ENCODE data around the gene PGPEP1.
A peak's percentile ranks its signal among the peaks of the same experiment; 100 is the strongest.
"Not testable (repeated sequence)": the region's sequence is repeated elsewhere in the genome, so short reads cannot be mapped to it uniquely, and the experiment has no call there.

The PGPEP1 gene

DNA sequence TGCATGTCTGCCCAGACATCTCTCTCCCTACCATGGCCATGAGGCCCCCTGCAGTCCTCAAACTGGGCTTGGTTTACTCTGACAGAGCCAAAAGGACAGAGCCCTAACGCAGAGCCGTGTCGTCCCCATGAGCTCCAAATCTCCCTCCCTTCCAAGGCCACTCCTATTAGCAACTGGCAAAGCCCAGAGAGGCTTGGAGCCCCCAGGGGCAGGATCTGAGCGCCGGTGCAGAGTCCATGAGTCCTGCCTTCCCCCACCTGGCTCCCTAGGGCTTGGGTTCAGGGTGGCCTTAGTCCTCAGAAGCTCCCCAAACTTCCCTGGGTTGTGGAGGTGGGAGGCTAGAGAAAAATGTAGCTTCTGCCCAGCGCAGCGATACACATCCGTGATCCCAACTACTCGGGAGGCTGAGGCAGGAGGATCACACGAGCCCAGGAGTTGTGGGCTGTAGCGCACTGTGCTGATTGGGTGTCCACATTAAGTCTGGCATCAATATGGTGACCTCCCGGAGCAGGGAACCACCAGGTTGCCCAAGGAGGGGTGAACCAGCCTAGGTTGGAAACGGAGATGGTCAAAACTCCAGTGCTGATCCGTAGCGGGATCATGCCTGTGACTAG, 7.4 kb upstream of the PGPEP1 start:
- DNase-seq, result no peak

DNA sequence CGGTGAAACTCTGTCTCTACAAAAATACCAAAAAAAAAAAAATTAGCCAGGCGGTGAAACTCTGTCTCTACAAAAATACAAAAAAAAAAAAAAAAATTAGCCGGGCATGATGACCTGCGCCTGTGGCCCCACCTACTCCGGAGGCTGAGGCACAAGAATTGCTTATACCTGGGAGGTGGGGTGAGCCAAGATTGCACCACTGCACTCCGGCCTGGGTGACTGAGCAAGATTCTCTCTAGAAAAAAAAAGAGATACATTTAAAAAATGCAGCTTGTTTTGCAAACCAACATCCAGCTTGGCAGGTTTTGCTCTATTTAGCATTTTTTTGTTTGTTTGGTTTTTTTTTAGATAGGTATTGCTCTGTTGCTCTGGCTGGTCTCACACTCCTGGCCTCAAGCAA, 6.7 kb upstream of the PGPEP1 start:
- DNase-seq, result no peak

DNA sequence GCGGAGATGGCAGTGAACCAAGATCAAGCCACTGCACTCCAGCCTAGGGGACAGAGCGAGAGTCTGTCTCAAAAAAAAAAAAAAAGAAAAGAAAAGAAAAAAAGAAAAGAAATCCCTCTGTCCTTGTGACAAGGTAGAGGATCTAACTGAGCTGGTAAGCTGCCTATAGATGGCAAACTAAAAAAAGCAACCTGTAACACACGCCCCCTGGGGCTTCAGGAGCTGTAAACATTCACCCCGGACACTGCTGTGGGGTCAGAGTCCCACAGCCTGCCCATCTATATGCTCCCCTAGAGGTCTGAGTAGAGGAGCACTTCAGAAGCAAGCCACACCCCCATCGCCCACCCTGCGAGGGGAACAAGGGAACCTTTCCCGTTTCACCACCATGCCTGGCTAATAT, 4.3 kb upstream of the PGPEP1 start:
- DNase-seq, result no peak

DNA sequence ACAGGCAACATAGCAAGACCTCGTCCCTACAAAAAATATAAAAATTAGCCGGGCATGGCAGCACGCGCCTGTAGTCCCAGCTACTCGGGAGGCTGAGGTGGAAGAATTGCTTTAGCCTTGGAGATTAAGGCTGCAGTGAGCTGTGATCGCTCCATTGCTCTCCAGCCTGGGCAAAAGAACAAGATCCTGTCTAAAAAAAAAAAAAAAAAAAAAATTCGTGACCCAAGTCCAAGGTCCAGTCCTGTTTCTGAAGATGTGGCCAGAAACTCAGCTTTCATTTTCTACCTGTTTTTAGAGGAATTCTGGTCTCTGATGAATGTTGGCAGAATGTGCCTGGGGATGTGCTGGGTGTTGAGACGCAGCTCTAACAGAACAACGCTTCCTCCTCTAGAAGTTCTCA, 1.9 kb upstream of the PGPEP1 start:
- DNase-seq, result no peak

DNA sequence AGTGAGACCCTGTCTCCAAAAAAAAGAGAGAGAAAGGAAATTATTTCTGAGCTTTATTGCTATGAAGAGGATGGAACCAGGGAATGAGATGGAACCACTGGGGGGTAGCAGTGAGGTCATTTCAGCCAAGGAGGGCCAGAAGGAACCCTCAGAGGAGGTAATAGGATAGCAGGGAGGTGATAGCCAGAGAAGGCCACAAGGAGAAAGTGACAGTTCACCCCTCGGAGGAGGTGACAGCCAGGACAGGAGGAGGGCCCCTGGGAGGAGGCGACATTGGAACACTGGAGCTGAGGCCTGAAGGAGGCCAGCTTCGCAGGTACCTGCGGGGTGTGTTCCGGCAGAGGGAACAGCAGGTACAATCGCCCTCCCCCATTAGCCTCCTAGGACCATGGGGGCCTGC, 675 bp upstream of the PGPEP1 start:
- DNase-seq, result no peak

DNA sequence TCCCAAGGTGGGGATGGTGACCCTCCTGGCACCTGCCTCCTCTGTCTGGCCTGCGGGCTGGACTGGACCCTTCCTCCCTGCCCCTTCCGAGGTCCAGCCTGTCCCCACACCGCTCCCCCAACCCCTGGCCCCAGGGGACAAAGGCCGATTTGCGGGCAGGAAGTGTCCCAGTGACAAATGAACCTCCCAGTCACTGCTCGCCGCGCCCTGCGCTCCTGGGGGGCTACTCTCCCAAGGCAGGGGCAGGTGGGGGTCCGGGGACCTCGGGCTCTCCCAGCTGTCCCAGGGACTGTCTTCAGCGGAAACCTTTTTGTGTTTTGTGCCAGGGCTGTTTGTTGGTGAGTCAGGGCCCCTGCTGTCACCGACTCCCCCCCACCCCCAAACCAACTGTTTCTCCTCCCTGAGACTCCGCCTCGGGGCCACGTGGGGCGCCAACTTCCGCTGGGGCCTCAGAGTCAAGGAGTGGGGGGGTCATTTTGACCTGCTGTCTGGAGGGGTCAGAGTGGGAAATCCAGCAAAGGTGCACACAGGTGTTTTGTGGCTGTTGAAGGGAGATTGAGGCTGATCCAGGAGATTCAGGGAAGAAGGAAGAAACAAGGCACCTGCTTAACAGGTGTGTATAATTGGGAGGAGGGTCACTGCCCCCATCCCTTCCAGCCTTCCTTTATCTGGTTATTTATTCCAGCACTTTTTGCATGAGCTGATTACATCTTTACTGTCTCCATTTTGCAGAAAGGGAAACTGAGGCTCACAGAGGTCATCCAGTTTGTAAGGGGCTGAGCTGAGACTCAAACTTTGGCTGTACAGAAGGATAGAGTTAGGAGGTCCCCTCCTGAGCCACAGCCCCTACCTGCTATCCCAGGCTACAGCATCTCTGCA, 831 bp downstream of the PGPEP1 start:
- DNase-seq, result peak in 12 of 14 donors; percentile 6 to 74 (median 41)

DNA sequence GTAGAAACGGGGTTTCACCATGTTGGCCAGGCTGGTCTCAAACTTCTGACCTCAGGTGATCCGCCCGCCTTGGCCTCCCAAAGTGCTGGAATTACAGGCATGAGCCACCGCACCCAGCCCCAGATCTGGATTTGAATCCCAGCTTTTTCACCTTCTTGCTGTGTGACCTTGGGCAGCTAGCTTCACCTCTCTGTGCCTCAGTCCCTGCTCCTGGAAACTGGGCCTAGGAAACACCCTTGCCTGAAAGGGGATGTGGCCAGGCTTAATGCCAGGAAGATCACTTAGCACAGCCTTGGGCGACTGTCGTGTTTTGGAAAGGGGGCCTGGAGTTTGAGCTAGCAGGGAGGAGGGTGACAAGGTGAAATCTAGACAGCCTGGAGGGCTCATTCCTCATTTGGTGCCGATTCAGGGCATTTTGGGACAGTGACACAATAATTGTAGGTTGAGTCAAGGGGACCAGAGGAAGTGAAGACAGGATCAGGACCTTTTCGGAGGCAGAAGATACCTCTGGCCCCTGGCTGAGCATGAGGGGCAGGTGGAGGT, 1.8 kb downstream of the PGPEP1 start:
- DNase-seq, result no peak

DNA sequence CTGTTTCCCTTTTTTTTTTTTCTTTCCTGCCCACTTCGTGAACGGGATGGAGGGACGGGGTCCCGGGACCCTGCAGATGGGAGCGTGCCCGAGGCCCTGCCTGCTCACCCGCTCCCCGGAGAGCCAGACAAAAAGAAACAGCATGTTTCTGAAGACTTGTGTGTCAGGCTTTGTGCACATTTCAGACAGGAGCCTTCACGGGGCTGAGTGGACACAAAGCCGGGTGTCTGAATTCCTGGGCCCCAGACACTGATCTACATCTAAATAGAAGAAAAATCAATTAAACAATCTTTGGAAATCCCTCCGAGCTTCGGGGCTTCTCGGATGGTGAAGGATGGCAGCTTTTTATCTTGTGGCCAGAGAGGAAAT, 4.2 kb downstream of the PGPEP1 start:
- peak in 2 of 14 donors; percentile 4 to 10 for DNase-seq

DNA sequence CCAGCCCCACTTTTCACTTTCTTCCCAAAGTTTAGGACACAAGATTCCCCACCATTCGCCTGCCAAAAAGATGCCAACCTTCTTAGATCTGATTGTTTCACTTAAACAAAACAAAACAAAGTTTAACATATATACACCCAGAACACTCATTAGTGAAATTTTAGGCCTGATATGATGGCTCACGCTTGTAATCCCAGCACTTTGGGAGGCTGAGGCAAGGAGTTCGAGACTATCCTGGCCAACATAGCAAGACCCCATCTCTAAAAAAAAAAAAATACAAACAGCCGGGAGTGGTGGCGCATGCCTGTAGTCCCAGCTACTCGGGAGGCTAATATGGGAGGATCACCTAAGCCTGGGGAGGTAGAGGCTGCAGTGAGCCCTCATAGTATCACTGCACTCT, 4.9 kb downstream of the PGPEP1 start:
- DNase-seq, result no peak

DNA sequence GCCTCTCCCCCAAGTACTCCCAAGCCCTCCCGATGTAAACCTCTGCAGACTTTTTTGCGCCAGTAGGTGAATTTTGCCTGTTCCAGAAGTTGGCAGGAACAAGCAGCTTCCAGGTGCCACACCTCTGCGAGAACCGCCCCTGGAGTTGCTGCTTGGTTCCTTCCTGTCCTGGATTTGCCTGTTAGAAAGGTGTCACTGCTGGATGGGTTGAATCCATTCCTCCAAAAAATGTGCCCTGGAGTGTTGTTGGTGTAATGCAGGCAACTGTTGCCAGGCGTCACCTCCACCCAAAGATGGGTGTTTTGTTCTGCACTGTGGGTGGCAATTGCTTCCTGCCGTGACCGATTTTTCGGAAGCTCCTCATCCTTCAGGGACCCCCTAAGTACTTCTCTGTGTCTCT, 5.7 kb downstream of the PGPEP1 start:
- DNase-seq, result no peak

DNA sequence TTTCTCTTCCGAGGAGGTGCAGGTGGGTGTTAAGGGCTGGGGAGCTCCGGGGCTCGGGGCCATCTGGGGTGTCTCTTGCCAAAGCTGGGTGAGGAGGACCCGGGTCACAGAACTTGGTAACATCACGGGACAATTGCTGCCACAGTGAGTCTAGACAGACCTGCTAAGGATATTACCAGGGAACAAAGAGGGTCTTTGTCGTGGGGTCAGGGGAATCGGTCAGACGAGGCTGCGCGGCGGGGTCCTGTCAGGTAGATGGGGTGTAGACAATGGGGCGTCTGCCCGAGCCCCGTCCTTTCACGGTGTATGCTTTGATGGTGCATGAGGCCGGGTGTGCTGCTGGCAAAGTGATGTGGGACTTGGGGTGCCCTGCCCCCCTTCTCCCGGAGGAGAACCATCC, 7.8 kb downstream of the PGPEP1 start:
- DNase-seq, result no peak

DNA sequence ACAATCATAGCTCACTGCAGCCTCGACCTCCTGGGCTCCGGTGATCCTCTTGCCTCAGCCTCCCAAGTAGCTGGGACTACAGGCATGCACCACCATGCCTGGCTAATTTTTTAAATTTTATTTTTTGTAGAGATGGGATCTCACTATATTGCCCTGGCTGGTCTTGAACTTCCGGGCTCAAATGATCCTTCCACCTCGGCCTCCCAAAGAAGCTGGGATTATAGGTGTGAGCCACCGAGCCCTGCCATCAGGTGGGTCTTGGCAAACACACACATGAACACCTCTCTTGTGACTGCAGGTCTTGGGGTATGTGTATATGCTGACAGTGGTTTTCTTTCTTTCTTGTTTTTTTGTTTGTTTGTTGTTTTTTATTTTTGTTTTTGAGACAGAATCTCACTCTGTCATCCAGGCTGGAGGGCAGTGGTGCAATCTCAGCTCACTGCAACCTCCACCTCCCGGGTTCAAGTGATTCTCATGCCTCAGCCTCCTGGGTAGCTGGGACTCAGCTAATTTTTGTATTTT, 8.5 kb downstream of the PGPEP1 start:
- DNase-seq, result not testable (repeated sequence)

DNA sequence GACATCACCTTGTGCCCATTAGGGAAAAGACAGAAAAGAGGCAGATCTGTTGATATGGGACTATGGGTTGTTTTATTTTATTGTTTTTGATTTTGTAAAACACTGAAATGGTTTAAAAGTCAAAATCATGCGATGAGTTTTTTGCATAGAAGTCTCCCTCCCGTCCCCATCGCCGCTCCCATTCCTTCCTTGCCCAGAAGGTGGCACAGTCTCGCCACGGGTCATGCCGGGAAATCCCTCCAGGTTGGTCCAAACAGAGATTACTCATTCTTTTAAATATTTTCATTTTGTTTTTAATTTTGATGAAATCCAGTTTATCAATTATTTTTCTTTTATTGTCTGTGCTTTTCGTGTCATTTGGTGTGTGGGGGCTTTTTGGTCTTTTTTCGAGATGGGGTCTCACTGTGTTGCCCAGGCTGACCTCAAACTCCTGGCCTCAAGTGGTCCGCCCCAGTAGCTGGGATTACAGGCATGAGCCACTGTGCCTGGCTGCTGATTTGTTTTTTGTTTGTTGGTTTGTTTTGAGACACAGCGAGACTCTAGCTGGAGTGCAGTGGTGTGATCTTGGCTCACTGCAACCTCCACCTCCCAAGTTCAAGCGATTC, 9.2 kb downstream of the PGPEP1 start:
- no peak for DNase-seq

DNA sequence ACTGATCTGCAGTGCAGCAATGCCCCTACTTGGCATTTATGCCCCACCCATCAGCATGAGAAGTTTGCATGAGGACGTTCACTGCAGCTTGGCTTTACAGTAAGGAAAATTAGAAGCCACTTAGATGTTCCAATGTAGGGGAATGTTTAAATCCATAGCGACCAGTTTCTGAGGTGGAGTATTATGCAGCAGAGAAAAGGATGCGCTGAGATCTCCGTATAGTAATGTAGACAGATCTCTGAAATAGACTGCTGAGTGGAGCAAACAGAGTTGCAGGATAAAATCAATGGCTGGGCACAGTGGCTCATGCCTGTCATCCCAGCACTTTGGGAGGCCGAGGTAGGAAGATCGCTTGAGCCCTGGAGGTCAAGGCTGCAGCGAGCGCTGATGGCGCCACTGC, 10.1 kb downstream of the PGPEP1 start:
- no peak for DNase-seq

DNA sequence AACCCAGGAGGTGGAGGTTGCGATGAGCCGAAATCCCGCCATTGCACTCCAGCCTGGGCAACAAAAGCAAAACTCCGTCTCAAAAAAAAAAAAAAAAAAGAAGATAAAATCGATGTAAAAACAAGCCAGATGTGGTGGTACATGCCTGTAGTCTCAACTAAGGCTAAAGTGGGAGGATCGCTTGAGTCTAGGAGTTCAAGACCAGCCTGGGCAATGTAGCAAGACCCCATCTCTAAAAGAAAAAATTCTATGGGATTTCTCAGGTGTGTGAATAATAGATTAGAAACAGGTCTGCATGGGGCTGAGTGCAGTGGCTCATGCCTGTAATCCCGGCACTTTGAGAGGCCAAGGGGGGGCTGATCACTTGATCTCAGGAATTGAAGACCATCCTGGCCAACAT, 11.1 kb downstream of the PGPEP1 start:
- no peak for DNase-seq

DNA sequence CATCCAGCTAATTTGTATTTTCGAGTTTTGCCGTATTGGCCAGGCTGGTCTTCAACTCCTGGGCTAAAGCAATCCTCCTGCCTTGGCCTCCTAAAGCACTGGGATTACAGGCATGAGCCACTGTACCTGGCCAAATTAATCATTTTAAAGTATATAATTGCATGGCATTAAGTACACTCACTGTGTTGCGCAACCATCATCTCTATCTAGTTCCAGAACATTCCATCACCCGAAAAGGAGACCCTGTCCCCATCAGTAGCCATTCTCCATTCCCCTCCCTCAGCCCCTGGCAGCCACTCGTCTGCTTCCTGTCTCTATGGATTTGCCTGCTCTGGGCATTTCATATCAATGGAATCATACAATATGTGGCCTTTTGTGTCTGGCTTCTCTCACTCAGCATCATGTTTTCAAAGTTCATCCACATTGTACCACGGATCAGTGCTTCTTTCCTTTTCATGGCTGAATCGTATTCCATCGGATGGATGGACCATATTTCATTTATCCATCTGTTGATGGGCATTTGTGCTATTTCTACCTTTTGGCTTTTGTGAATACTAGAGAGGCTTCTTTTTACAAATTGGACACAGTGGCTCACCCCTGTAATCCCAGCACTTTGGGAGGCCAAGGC, 13.1 kb downstream of the PGPEP1 start:
- DNase-seq, result no peak

DNA sequence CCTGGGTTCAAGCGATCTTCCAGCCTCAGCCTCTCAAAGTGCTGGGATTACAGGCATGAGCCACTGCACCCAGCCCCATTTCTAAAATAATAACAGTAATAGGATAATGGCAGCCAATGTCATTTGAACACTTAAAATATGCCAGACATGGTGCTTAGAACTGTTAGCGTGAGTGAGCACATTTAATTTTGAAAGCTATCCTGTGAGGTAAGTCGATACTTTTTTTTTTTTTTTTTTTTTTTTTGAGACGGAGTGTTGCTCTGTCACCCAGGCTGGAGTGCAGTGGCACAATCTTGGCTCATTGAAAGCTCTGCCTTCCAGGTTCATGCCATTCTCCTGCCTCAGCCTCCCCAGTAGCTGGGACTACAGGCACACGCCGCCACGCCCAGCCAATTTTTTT, 14.3 kb downstream of the PGPEP1 start:
- DNase-seq, result not testable (repeated sequence)

DNA sequence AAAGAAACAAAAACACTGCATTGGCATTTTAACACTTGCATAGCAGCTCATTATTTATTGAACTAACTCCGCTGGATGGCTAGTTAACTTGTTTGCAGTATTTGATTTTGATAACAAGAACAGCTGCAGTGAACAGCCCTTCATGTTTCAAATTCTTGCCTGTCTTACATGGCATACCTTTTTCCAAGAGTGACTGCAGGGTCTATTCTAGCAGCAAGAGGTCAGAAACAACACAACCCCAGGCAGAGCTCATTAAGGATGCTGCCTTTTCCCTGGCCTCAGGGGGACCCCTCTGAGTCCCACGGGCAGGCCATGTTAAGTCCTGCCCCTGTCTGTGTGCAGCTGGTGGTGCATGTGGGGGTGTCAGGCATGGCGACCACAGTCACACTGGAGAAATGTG, 16.6 kb downstream of the PGPEP1 start:
- no peak for DNase-seq

DNA sequence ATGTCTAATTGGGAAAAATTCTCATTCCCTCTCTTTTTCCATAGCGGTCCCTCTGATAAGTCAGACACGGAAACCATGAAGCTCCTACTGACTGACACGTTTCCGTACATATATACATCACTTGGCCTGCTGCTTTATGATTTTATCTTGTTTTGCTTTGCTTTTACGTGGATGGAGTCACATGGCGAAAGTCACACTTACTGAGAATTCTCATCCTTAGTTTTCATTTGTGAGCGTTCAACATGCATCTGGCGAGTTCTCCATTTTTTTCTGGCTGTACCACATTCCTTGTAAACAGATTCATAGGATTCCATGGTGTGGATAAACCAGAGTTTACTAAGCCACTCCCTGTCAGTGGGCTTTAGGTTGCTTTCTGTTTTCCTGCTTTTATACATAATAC, 21.2 kb downstream of the PGPEP1 start:
- no peak for DNase-seq

DNA sequence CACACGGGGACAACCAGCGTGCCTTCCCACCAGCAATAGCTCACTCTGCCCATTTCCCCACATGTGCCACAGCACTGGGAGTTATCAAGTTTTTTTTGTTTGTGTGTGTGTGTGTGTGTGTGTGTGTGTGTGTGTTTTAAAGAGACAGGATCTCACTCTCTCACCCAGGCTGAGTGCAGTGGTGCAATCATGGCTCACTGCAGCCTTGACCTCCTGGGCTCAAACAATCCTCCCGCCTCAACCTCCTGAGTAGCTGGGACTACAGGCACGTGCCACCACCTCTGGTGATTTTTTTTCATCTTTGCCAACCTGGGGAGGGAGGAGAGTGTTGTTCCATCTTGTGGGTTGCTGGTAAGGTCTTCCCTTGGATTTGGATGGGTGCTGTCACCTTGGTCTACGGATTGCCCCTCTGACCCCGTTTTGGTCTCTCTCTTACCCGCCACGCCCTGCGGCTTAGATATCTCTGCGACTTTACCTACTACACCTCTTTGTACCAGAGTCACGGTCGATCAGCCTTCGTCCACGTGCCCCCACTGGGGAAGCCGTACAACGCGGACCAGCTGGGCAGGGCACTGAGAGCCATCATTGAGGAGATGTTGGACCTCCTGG, 22.6 kb downstream of the PGPEP1 start:
- no peak for DNase-seq

DNA sequence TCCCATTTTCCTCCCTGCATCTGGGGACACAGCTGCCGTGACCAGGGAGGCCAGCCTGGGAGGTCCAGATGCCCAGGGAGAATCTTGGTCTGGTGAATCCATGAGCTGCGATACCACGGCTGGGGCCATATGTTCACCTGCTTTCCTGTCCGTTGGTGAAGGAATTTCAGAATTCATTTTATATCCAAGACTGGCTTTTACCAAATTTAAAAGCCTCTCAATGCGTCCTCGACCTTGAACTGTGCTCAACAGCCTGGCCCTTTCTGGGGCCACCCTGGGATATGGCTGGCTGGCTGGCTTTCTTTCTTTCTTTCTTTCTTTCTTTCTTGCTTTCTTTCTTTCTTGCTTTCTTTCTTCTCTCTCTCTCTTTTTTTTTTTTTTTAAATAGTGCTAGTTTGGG, 23.4 kb downstream of the PGPEP1 start:
- no peak for DNase-seq

DNA sequence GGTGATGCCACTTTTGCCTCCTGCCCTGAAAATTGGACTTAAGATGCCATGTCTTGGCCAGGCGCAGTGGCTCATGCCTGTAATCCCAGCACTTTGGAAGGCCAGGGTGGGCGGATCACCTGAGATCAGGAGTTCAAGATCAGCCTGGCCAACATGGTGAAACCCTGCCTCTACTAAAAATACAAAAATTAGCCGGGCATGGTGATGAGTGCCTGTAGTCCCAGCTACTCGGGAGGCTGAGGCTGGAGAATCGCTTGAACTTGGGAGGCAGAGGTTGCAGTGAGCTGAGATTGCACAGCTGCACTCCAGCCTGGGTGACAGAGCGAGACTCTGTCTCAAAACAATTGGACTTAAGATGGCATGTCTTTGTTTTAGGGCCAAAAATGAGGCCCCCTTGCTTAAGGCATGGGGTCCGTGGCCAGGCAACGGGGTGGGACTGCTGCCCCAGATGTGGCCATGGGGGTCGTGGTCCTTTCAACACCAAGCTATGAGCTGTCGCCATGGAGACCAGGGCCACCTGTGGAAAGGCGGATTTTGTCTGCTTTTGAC, 24.0 kb downstream of the PGPEP1 start:
- DNase-seq, result not testable (repeated sequence)
